Renal pelvis (tissue), 4 donors: ENCODE results near the gene SLC44A2. TPM values are rescaled to one million over a fixed set of nuclear protein-coding genes. Genes with fewer than 3 reads are reported as not detected.
"Not testable (repeated sequence)": the region's sequence is repeated elsewhere in the genome, so short reads cannot be mapped to it uniquely, and the experiment has no call there.

ENCODE experiments used
- DNase-seq: peaks from one replicate; pipeline ENCODE4 v3.0.0-alpha.2; 2013
- polyA plus RNA-seq, 3 donors: library from polyadenylated mRNA; unstranded; fragments of 120-200 nt; gene quantifications; one replicate each; pipeline ENCODE4 v1.2.1, GENCODE V29; 2013; ENCODE audit not compliant: insufficient read length in 3 of 3

SLC44A2 gene
- polyA plus RNA-seq, 3 donors = 184 to 215 (median 189) TPM

DNA sequence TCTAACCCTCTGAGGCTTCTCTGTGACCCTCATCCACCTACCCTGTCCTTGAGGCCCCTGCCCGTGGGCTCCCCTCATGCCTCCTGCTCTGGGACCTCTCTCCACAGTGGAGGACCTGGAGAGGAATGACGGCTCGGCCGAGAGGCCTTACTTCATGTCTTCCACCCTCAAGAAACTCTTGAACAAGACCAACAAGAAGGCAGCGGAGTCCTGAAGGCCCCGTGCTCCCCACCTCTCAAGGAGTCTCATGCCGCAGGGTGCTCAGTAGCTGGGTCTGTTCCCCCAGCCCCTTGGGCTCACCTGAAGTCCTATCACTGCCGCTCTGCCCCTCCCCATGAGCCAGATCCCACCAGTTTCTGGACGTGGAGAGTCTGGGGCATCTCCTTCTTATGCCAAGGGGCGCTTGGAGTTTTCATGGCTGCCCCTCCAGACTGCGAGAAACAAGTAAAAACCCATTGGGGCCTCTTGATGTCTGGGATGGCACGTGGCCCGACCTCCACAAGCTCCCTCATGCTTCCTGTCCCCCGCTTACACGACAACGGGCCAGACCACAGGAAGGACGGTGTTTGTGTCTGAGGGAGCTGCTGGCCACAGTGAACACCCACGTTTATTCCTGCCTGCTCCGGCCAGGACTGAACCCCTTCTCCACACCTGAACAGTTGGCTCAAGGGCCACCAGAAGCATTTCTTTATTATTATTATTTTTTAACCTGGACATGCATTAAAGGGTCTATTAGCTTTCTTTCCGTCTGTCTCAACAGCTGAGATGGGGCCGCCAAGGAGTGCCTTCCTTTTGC, 18.0 kb downstream of the SLC44A2 start:
- DNase-seq = no peak

GRCh38 chr19:10643968-10644259, 18.6 kb downstream of the SLC44A2 start:
- DNase-seq = peak; percentile 57

DNA sequence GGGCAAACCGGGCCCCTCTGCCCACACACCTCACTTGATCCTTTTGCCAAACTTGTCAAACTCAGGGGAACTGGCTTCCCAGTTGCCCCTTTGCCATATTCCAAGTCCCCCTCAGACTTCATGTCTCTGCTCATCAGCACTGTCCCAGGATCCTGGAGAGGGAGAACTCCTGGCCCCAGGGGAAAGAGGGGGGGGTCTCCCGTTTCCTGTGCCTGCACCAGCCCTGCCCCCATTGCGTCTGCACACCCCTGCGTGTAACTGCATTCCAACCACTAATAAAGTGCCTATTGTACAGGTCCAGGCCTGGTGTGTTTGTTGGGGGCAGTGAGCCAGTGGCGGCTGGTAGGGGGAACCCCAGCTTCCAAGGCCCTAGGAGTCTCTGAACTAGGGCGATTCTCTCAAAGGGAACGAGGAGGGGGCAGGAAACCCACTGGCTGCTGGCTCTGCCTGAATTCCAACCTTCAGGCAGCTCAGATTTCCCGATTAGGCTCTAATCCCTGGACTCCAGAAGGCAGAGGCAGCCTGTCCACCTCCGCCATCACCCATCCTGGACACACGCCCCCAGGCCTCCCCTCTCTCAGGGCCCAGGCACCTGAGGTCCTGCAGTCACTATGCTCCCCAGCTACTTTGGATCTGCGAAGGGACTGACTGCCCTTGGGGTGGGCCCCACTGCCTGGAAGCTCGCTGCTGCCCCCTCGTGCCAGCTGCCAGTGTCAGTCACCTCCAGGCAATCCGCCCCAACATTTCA, 19.1 kb downstream of the SLC44A2 start:
- peak; percentile 78 for DNase-seq

- DNase-seq = no peak
Measured at GRCh38 chr19:10646456-10647159, 21.3 kb downstream of the SLC44A2 start.

DNA sequence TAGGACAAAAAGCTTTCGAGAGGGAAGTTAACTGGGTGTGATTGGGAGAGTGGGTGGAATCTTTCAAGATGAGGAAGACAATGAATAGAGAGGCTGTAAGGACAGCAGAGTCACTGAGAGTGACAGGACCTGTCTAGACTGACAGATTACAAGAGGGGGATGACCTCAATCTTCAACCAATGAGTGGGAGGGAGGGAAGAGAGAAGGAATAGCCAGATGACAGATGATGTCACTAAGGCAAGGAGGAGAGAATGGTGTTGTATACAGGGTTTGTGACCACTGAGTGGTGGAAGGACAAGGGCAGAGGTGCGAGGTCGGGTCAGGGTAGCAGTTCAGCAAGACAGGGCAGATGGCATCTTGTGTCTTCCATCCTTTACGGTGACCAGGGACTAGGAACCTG, 23.0 kb downstream of the SLC44A2 start:
- DNase-seq = no peak

- no peak for DNase-seq
Measured at GRCh38 chr19:10651851-10652250, 26.5 kb downstream of the SLC44A2 start.

GRCh38 chr19:10653482-10653731, 28.1 kb downstream of the SLC44A2 start:
- no peak for DNase-seq

- DNase-seq = peak; percentile 100
Measured at GRCh38 chr19:10653732-10654609, 28.6 kb downstream of the SLC44A2 start, which contains the start of gene ILF3. Gene ILF3 (plus strand): TSS chr19:10654346. CDS start chr19:10670606, 16,260 bp downstream.

GRCh38 chr19:10654610-10655456, 29.5 kb downstream of the SLC44A2 start:
- DNase-seq = peak; percentile 65

GRCh38 chr19:10655457-10656312, 30.3 kb downstream of the SLC44A2 start:
- DNase-seq = no peak

DNA sequence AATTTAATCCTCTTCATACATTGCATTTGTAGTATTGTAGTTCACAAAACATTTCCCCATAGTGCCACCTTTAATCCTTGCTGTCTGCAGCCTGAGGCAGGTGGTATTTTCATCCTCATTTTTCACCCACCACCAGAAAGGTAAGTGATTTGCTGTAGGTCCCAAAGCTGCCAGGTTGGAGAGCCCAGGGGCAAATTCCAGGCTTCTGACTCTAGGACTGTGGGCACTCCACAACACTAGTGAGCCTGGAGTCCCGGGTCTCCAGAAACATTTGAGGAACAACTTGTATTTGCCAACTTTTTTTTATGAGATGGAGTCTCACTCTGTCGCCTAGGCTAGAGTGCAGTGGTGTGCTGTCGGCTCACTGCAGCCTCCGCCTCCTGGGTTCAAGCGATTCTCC, 35.0 kb downstream of the SLC44A2 start:
- no peak for DNase-seq

GRCh38 chr19:10661946-10662345, 36.6 kb downstream of the SLC44A2 start:
- DNase-seq = no peak

GRCh38 chr19:10662384-10663251, 37.3 kb downstream of the SLC44A2 start:
- no peak for DNase-seq

- DNase-seq = not testable (repeated sequence)
Measured at GRCh38 chr19:10663252-10663563, 37.9 kb downstream of the SLC44A2 start.

- no peak for DNase-seq
Measured at GRCh38 chr19:10667867-10668266, 42.5 kb downstream of the SLC44A2 start.

DNA sequence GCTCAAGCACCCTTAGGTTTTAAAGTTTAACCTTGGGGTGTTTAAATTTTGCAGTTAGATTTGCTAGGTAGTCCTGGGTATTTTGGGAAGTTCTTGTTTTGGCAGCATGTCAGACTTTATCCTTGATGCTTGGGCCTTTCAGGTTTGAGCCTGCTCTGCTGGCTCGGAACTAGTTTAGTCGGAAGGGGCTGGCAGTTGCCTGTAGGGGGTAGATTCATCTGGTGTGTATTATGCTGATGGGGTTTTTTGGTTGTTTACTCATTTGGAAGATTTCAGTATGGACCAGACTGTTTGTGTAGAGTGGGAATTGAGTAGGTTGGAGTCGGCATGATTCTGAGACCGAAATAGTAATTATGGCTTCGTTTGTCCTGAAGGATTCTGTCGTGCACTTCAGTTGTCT, 43.9 kb downstream of the SLC44A2 start:
- no peak for DNase-seq

GRCh38 chr19:10670182-10670581, 44.8 kb downstream of the SLC44A2 start:
- no peak for DNase-seq

GRCh38 chr19:10670876-10671804, 45.8 kb downstream of the SLC44A2 start:
- DNase-seq = no peak
